ENCODE results near the gene JPT1. TPM values are rescaled to one million over a fixed set of nuclear protein-coding genes. Genes with fewer than 3 reads are reported as not detected.

The JPT1 gene, protein sequence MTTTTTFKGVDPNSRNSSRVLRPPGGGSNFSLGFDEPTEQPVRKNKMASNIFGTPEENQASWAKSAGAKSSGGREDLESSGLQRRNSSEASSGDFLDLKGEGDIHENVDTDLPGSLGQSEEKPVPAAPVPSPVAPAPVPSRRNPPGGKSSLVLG
- 259 and 490 TPM in 2 replicates for polyA plus RNA-seq (2012; rRNA removed)
- polyA plus RNA-seq (2012; cell fraction: cytosol; rRNA removed) = 407 and 471 TPM in 2 replicates
- polyA plus RNA-seq (2012; cell fraction: nucleus; rRNA removed) = 165 and 240 TPM in 2 replicates

DNA sequence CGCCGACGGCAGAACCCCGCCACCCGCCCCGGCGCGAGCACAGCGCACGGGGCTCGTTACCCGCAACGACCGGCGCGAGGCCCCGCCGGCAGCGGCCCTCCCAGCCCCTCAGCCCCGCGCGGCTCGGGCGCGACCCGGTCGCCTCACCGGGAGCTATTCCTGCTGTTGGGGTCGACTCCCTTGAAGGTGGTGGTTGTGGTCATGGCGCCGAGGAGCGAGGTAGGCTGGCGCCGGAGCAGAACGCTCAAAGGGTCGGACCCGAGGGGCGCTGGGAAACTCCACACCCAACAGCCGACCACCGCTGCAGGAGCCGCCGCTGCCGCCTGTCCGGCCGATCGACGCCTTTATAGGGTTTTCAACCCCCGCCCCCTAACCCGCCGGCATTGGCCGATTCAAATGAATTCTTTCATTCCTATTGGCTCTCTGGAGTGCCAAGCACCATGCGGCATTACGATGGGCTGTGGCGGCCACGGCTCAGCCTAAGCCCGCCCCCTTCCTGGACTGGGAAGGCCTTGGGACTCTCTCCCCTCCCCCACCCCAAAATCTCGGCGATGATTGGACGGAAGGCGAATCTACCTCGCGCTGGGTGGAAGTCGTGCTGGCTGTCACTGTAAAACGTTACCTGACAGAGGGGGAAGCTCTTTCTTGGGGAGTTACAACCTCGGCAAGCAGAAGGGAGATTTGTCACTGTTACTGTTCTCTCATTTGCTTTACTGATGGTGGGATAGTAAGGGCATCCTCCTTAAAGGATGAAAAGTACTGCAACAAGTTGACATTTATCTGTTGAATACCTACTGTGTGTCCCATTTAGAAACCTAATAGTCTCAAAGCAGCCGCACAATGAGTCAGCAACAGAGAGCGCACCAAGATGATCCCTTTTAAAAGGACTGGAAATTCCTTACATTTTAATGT, at the start of gene JPT1:
Gene JPT1 (minus strand): TSS at position 318 of the 912 bp plus-strand sequence. CDS start 115 bp downstream, at position 203.
- Histone ChIP-seq H3K9me2 (no peaks in the 10 kb centered on the region), H2AFZ (ENCODE audit: low read depth) (peak within 1 kb of the TSS; percentile 78), H3K4me2 (peak within 1 kb of the TSS; percentile 81), H3K79me2 (ENCODE audit: insufficient read depth) (peaks cover 55% of the 10 kb centered on the region), H4K20me1 (ENCODE audit: insufficient read depth) (peaks cover 15% of the 10 kb centered on the region; the same call in 1 of the 2 replicates), H3K4me3 (ENCODE audit: low read depth in 2 of 2, low read length in 1 of 2) (peak within 1 kb of the TSS; percentile 73 to 77), H3K4me1 (ENCODE audit: control insufficient read depth in 1 of 2, insufficient read depth in 2 of 2, low read depth in 1 of 2, low read length in 1 of 2) (peaks cover 5 to 8% of the 10 kb centered on the region in 2 experiments; a peak in 3 of 4 replicates), H3K9ac (peak within 1 kb of the TSS; percentile 75), H3K36me3 (replicated peaks in 1 of 2; ENCODE audit: control insufficient read depth in 1 of 2, insufficient read depth in 2 of 2, low read length in 1 of 2) (peaks cover 0 to 19% of the 10 kb centered on the region in 2 experiments), H3K9me3 (no peaks in the 10 kb centered on the region), H3K27me3 (ENCODE audit: insufficient read depth) (no peaks in the 10 kb centered on the region), H3K27ac (ENCODE audit: low read depth in 2 of 2, low read length in 1 of 2) (peak within 1 kb of the TSS; percentile 53 to 85), H3F3A (replicated peaks; ENCODE audit: insufficient read depth) (peaks cover 22% of the 10 kb centered on the region)
- peak; percentile 99 for DNase-seq
- ChIA-PET POLR2A (interaction anchor here (0.6 to 1.9 kb wide), 12 partner anchors 9 to 165 kb away, joined by 3 to 14 read pairs (median 3); partner anchors contain the start of genes ARMC7, GGA3, MRPS7 and NT5C), CTCF (interaction anchor here (1.1 to 1.9 kb wide), 5 partner anchors 9 to 48 kb away, joined by 3 to 8 read pairs (median 4); partner anchors contain the start of gene NT5C)
- 3% methylated on average over 42 of the region's 67 CpGs for WGBS (ENCODE audit: low lambda C conversion rate)
- peak; percentile 77 for TF ChIP-seq RFX5 (IDR thresholded peaks at IDR 0.05; ENCODE audit: low read length)
- no peak for TF ChIP-seq RCOR1 (IDR thresholded peaks at IDR 0.05; ENCODE audit: low read length)
- TF ChIP-seq, protein P1, sequence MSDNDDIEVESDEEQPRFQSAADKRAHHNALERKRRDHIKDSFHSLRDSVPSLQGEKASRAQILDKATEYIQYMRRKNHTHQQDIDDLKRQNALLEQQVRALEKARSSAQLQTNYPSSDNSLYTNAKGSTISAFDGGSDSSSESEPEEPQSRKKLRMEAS (IDR thresholded peaks at IDR 0.05; ENCODE audit: low read depth) = peak; percentile 95
- peak; percentile 91 for TF ChIP-seq FOXM1 (IDR thresholded peaks at IDR 0.05; ENCODE audit: low read depth)
- no peak for TF ChIP-seq RAD21 (IDR thresholded peaks at IDR 0.05; ENCODE audit: low read length)
- TF ChIP-seq GABPA (IDR thresholded peaks at IDR 0.05; ENCODE audit: low read depth) = 0 out of 2 replicates have a peak, but pooled peaks have one; percentile 40
- TF ChIP-seq EZH2phosphoT487 (IDR thresholded peaks at IDR 0.05; ENCODE audit: borderline replicate concordance, low read depth) = no peak
- TF ChIP-seq, protein P2, sequence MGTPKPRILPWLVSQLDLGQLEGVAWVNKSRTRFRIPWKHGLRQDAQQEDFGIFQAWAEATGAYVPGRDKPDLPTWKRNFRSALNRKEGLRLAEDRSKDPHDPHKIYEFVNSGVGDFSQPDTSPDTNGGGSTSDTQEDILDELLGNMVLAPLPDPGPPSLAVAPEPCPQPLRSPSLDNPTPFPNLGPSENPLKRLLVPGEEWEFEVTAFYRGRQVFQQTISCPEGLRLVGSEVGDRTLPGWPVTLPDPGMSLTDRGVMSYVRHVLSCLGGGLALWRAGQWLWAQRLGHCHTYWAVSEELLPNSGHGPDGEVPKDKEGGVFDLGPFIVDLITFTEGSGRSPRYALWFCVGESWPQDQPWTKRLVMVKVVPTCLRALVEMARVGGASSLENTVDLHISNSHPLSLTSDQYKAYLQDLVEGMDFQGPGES (IDR thresholded peaks at IDR 0.05; ENCODE audit: low read depth, low read length) = peak; percentile 95
- TF ChIP-seq ELF1 (IDR thresholded peaks at IDR 0.05) = peak; percentile 71
- TF ChIP-seq, protein P3, sequence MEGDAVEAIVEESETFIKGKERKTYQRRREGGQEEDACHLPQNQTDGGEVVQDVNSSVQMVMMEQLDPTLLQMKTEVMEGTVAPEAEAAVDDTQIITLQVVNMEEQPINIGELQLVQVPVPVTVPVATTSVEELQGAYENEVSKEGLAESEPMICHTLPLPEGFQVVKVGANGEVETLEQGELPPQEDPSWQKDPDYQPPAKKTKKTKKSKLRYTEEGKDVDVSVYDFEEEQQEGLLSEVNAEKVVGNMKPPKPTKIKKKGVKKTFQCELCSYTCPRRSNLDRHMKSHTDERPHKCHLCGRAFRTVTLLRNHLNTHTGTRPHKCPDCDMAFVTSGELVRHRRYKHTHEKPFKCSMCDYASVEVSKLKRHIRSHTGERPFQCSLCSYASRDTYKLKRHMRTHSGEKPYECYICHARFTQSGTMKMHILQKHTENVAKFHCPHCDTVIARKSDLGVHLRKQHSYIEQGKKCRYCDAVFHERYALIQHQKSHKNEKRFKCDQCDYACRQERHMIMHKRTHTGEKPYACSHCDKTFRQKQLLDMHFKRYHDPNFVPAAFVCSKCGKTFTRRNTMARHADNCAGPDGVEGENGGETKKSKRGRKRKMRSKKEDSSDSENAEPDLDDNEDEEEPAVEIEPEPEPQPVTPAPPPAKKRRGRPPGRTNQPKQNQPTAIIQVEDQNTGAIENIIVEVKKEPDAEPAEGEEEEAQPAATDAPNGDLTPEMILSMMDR (IDR thresholded peaks at IDR 0.05) = no peak
- TF ChIP-seq MXI1 (IDR thresholded peaks at IDR 0.05; ENCODE audit: low read depth, low read length) = peak; percentile 99
- peak; percentile 100 for TF ChIP-seq POLR2AphosphoS5 (IDR thresholded peaks at IDR 0.05; ENCODE audit: low read depth, low read length)
- TF ChIP-seq NRF1 (IDR thresholded peaks at IDR 0.05; ENCODE audit: low read depth, low read length) = no peak
- no peak for TF ChIP-seq TEAD4 (IDR thresholded peaks at IDR 0.05; ENCODE audit: borderline replicate concordance, insufficient read depth)
- peak; percentile 11; the same call in 1 of the 2 replicates for TF ChIP-seq TCF12 (IDR thresholded peaks at IDR 0.05)
- peak; percentile 98 for TF ChIP-seq TAF1 (IDR thresholded peaks at IDR 0.05; ENCODE audit: borderline replicate concordance, low read depth, low read length)
- TF ChIP-seq CHD2 (IDR thresholded peaks at IDR 0.05; ENCODE audit: low read length, partially characterized antibody) = peak; percentile 98
- TF ChIP-seq SIN3A (IDR thresholded peaks at IDR 0.05; ENCODE audit: borderline replicate concordance, low read depth, low read length) = peak; percentile 95
- TF ChIP-seq, protein P4, sequence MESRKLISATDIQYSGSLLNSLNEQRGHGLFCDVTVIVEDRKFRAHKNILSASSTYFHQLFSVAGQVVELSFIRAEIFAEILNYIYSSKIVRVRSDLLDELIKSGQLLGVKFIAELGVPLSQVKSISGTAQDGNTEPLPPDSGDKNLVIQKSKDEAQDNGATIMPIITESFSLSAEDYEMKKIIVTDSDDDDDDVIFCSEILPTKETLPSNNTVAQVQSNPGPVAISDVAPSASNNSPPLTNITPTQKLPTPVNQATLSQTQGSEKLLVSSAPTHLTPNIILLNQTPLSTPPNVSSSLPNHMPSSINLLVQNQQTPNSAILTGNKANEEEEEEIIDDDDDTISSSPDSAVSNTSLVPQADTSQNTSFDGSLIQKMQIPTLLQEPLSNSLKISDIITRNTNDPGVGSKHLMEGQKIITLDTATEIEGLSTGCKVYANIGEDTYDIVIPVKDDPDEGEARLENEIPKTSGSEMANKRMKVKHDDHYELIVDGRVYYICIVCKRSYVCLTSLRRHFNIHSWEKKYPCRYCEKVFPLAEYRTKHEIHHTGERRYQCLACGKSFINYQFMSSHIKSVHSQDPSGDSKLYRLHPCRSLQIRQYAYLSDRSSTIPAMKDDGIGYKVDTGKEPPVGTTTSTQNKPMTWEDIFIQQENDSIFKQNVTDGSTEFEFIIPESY (IDR thresholded peaks at IDR 0.05; ENCODE audit: borderline replicate concordance, low read depth) = no peak
- TF ChIP-seq, protein P5, sequence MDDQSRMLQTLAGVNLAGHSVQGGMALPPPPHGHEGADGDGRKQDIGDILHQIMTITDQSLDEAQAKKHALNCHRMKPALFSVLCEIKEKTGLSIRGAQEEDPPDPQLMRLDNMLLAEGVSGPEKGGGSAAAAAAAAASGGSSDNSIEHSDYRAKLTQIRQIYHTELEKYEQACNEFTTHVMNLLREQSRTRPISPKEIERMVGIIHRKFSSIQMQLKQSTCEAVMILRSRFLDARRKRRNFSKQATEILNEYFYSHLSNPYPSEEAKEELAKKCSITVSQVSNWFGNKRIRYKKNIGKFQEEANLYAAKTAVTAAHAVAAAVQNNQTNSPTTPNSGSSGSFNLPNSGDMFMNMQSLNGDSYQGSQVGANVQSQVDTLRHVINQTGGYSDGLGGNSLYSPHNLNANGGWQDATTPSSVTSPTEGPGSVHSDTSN (IDR thresholded peaks at IDR 0.05) = peak; percentile 100
